K562 (cell line): ENCODE measurements around the gene PCED1B. TPM values are rescaled to one million over a fixed set of nuclear protein-coding genes. Genes with fewer than 3 reads are reported as not detected.

Source experiments
- ATAC-seq: fragments of 200-7000 bp; cut with Tn5 transposase; 3 replicates; pipeline ENCODE4 v1.9.1; 2020; ENCODE audit warnings: moderate library complexity
- BruUV-seq: library from RNA; stranded (reverse); fragments of 400-500 nt; replicated peaks from 2 replicates; lab custom pipeline; 2021; lab: Mats Ljungman, UMichigan
- CTCF ChIA-PET: fragments of 300-600 bp; formaldehyde crosslinking; extraction: SDS; loops from one replicate; lab custom pipeline; 2021; ENCODE audit warnings: low intra/inter-chr PET ratio; lab: Yijun Ruan, JAX
- POLR2A ChIA-PET: fragments of 300-600, 350-650 bp; sonication (Branson Sonifier 250); formaldehyde crosslinking; extraction: SDS; loops from one replicate; lab custom pipeline; 2021; ENCODE audit warnings: antibody characterized with exemption, inconsistent platforms; lab: Yijun Ruan, JAX
- DNase-seq, 4 experiments: peaks; one replicate each; pipeline versions ENCODE4 v3.0.0 to v3.0.0-alpha.2; 2011 to 2018; ENCODE audit warnings: low spot score in 3 of 4, mixed read lengths in 3 of 4; ENCODE audit errors: extremely low read depth in 1 of 4
- FAIRE-seq: peaks from 2 replicates; lab custom pipeline; 2011; peaks lifted over from hg19 to GRCh38; lab: Jason Lieb, UNC
- H2AFZ ChIP-seq: 2 replicates; pipeline ENCODE4 v1.6.0; 2011; ENCODE audit warnings: low read depth, low read length, control low read depth, inconsistent platforms
- H3K27ac ChIP-seq: fragments of 200-600 bp; 3 replicates; pipeline ENCODE4 v1.8.0; 2011; ENCODE audit warnings: low read depth, mild to moderate bottlenecking, control low read depth, inconsistent platforms, low read length, moderate library complexity, mixed read lengths; ENCODE audit errors: extremely low read depth
- H3K27me3 ChIP-seq, 2 experiments: fragments of 300-600 bp in 1 of 2; 2 replicates in 1 of 2; 3 replicates in 1 of 2; pipeline versions ENCODE4 v1.6.0 to v1.8.0; 2011; ENCODE audit warnings: inconsistent platforms in 2 of 2, low read length in 2 of 2, mild to moderate bottlenecking in 1 of 2, mixed read lengths in 1 of 2, moderate library complexity in 1 of 2; ENCODE audit not compliant: control insufficient read depth in 2 of 2, insufficient read depth in 2 of 2
- H3K36me3 ChIP-seq: fragments of 300-600 bp; 3 replicates; pipeline ENCODE4 v1.8.0; 2011; ENCODE audit warnings: mild to moderate bottlenecking, low read length, inconsistent platforms; ENCODE audit not compliant: control insufficient read depth, insufficient read depth
- H3K4me1 ChIP-seq, 2 experiments: fragments of 200-600 bp in 1 of 2; replicated peaks in 1 of 2; 2 replicates in 1 of 2; 3 replicates in 1 of 2; pipeline versions ENCODE4 v1.5.1 to v1.8.0; 2011; ENCODE audit warnings: inconsistent platforms in 2 of 2, low read length in 2 of 2, mild to moderate bottlenecking in 1 of 2, mixed read lengths in 1 of 2, moderate library complexity in 1 of 2; ENCODE audit not compliant: control insufficient read depth in 2 of 2, insufficient read depth in 2 of 2
- H3K4me2 ChIP-seq: 2 replicates; pipeline ENCODE4 v1.6.1; 2011; ENCODE audit warnings: low read length, control low read depth, inconsistent platforms, mixed read lengths; ENCODE audit not compliant: insufficient read depth
- H3K4me3 ChIP-seq: fragments of 200-600 bp; sonication (generic), shearing (Covaris generic); 2 replicates; pipeline ENCODE4 v1.5.1; 2016; ENCODE audit warnings: control low read depth, inconsistent platforms
- H3K79me2 ChIP-seq: fragments of 200-600 bp; 3 replicates; pipeline ENCODE4 v1.8.0; 2011; ENCODE audit warnings: low read length, inconsistent platforms; ENCODE audit not compliant: control insufficient read depth, insufficient read depth
- H3K9ac ChIP-seq, 2 experiments: 2 replicates each; pipeline versions ENCODE4 v1.6.0 to v1.6.1; 2011; ENCODE audit warnings: low read depth in 2 of 2, low read length in 2 of 2, control low read depth in 1 of 2, inconsistent platforms in 1 of 2, mild to moderate bottlenecking in 1 of 2, mixed read lengths in 1 of 2; ENCODE audit not compliant: insufficient read depth in 1 of 2
- H3K9me1 ChIP-seq: one replicate; pipeline ENCODE4 v1.6.0; 2011; ENCODE audit warnings: inconsistent platforms, mild to moderate bottlenecking, low read length, moderate library complexity; ENCODE audit not compliant: control insufficient read depth, insufficient read depth
- H3K9me3 ChIP-seq: replicated peaks from 2 replicates; pipeline ENCODE4 v1.5.1; 2011; ENCODE audit warnings: low read depth, low read length, inconsistent platforms; ENCODE audit not compliant: control insufficient read depth, insufficient read depth
- H4K20me1 ChIP-seq: replicated peaks from 2 replicates; pipeline ENCODE4 v1.6.1; 2011; ENCODE audit warnings: low read length, inconsistent platforms, mixed read lengths; ENCODE audit not compliant: control insufficient read depth, insufficient read depth
- ATF7 ChIP-seq: fragments of 450-650 bp; IDR thresholded peaks from 2 replicates; pipeline ENCODE4 v1.7.1; 2014; ENCODE audit warnings: mild to moderate bottlenecking, moderate library complexity
- CCNT2 ChIP-seq: IDR thresholded peaks from 2 replicates; pipeline ENCODE4 v1.6.1; 2011; ENCODE audit warnings: borderline replicate concordance, low read depth, mild to moderate bottlenecking, moderate library complexity, mixed read lengths, low read length; ENCODE audit not compliant: insufficient read length; ENCODE audit errors: extremely low read depth
- CEBPG ChIP-seq, 3 experiments: fragments of 200-800 bp in 1 of 3; sonication (Bioruptor generic) in 1 of 3; sonication (generic) in 1 of 3; formaldehyde crosslinking in 1 of 3; IDR thresholded peaks in 2 of 3; conservative IDR thresholded peaks in 1 of 3; 2 replicates each; pipeline versions ENCODE4 v1.6.1 to v1.8.0; 2016 to 2022; ENCODE audit warnings: missing compliant biosample characterization in 2 of 3, missing genetic modification characterization in 2 of 3, mild to moderate bottlenecking in 1 of 3, missing genetic modification reagents in 1 of 3
- DIDO1 ChIP-seq: fragments of 450-650 bp; IDR thresholded peaks from 2 replicates; pipeline ENCODE4 v1.6.1; 2016; ENCODE audit warnings: low read depth, missing biosample characterization, missing genetic modification characterization
- DPF2 ChIP-seq: fragments of 450-650 bp; IDR thresholded peaks from 2 replicates; pipeline ENCODE4 v1.6.1; 2016
- EHMT2 ChIP-seq: fragments of 450-650 bp; IDR thresholded peaks from 2 replicates; pipeline ENCODE4 v1.6.1; 2018; ENCODE audit warnings: antibody characterized with exemption
- KLF6 ChIP-seq: fragments of 250-450 bp; sonication (Bioruptor Pico); IDR thresholded peaks from 2 replicates; pipeline ENCODE4 v1.4.0; 2020; ENCODE audit warnings: mild to moderate bottlenecking, moderate library complexity, borderline replicate concordance
- MAFG ChIP-seq: fragments of 450-650 bp; conservative IDR thresholded peaks from 2 replicates; pipeline ENCODE4 v1.6.1; 2016; ENCODE audit warnings: missing genetic modification characterization, missing compliant biosample characterization
- NFIC ChIP-seq: fragments of 450-650 bp; IDR thresholded peaks from 2 replicates; pipeline ENCODE4 v1.6.1; 2017; ENCODE audit warnings: mild to moderate bottlenecking, inconsistent platforms
- POLR2AphosphoS5 ChIP-seq: IDR thresholded peaks from 2 replicates; pipeline ENCODE4 v1.6.1; 2011; ENCODE audit warnings: mild to moderate bottlenecking, low read depth, low read length, moderate library complexity; ENCODE audit not compliant: control insufficient read depth, insufficient read depth
- SMARCC2 ChIP-seq: fragments of 450-650 bp; IDR thresholded peaks from 2 replicates; pipeline ENCODE4 v1.6.1; 2017; ENCODE audit warnings: antibody characterized with exemption, moderate library complexity, mild to moderate bottlenecking, low read depth
- TEAD2 ChIP-seq: fragments of 450-650 bp; IDR thresholded peaks from 2 replicates; pipeline ENCODE4 v1.6.1; 2016; ENCODE audit warnings: missing genetic modification characterization, control low read depth, missing compliant biosample characterization
- ZFX ChIP-seq: sonication (generic); formaldehyde crosslinking; IDR thresholded peaks from 2 replicates; pipeline ENCODE4 v1.8.0; 2022; ENCODE audit warnings: mild to moderate bottlenecking, missing genetic modification reagents, moderate library complexity
- ZNF436 ChIP-seq: fragments of 250-450, 450-650 bp; sonication (Bioruptor Pico); formaldehyde crosslinking; IDR thresholded peaks from 2 replicates; pipeline ENCODE4 v1.7.0; 2020; ENCODE audit warnings: mild to moderate bottlenecking
- ZNF79 ChIP-seq: fragments of 250-450 bp; sonication (Bioruptor Pico); IDR thresholded peaks from 2 replicates; pipeline ENCODE4 v1.4.0; 2020; ENCODE audit warnings: low read depth, mild to moderate bottlenecking, moderate library complexity
- whole genome bisulfite sequencing: fragments of 100-300 bp; shearing (Covaris generic); methylation state at CpG from one replicate; pipeline ENCODE4 v1.1.6; 2016; ENCODE audit warnings: low coverage, mixed read lengths; ENCODE audit not compliant: insufficient coverage; ENCODE audit errors: missing lambda C conversion rate; 5-methylcytosine and 5-hydroxymethylcytosine counted together
- in situ Hi-C: fragments of 300-500 bp; cut with MboI; formaldehyde crosslinking; loops from 4 replicates; pipeline ENCODE4 v1.15.0; 2018; ENCODE audit warnings: inconsistent platforms, mixed read lengths
- intact Hi-C: fragments of 100-400 bp; cut with micrococcal nuclease; formaldehyde crosslinking; loops from 2 replicates; pipeline ENCODE4 v1.14.2; 2022
- polyA plus RNA-seq, 8 experiments: library from polyadenylated mRNA; depleted of rRNA in 4 of 8; stranded (reverse) in 5 of 8; unstranded in 3 of 8; fragments of >200 nt; fragmentation: Nextera tagmentation in 2 of 8; fragmentation: Illumina TruSeq in 1 of 8; extraction: Ambion mirVana in 2 of 8; extraction: Trizol in 1 of 8; gene quantifications; 2 replicates each; pipeline versions ENCODE4 v1.2.1 to v1.2.3, GENCODE V29; 2011 to 2014; ENCODE audit warnings: inconsistent platforms in 1 of 8, missing spikeins in 1 of 8
- total RNA-seq, 7 experiments: library from RNA; depleted of rRNA in 6 of 7; stranded (reverse); fragments of >200 nt in 6 of 7; fragmentation: Illumina TruSeq in 2 of 7; extraction: Trizol in 2 of 7; gene quantifications; 2 replicates each; pipeline versions ENCODE4 v1.2.1 to v1.2.3, GENCODE V29; 2011 to 2021; ENCODE audit warnings: low replicate concordance in 1 of 7
- TF ChIP-seq, protein P1 (sequence below): IDR thresholded peaks from 2 replicates; pipeline ENCODE4 v1.6.1; 2016; ENCODE audit warnings: missing genetic modification characterization, missing compliant biosample characterization
- TF ChIP-seq, protein P2 (sequence below): IDR thresholded peaks from 2 replicates; pipeline ENCODE4 v1.6.1; 2014; ENCODE audit warnings: antibody characterized with exemption

Gene PCED1B
- total and polyA plus RNA-seq, 9 of the 15 experiments (the other 6 are each of a cell fraction or from before 2014, with no cell fraction given): 1.2 to 9.3 (median 2.5) TPM

DNA sequence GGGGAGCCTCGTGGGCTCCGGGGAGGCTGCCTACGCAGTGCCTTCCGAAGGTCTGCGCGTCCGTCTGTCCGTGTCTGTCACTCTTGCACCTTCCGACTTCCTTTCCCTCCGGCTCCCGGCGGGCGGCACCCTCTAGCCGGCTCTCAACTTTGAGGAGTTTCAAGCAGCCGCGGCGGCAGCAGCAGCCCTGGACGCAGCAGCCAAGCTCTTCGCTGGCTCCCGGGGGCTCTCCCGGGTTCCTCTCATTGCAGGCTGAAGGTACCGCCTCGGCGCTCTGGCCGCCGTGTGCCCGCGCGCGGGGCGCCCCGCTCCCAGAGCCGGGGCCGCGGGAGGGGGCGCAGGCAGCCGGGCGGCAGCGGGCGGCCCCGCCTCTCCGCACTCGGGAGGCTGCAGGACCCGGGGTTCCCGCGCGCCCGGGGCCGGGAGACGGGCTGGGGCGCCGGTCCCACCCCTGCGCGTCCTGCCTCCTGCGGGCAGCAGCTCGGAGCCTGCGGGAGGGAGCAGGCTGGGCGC is at the start of gene PCED1B, which contains the start of gene AMIGO2 (continued):
- TF ChIP-seq, protein P1, sequence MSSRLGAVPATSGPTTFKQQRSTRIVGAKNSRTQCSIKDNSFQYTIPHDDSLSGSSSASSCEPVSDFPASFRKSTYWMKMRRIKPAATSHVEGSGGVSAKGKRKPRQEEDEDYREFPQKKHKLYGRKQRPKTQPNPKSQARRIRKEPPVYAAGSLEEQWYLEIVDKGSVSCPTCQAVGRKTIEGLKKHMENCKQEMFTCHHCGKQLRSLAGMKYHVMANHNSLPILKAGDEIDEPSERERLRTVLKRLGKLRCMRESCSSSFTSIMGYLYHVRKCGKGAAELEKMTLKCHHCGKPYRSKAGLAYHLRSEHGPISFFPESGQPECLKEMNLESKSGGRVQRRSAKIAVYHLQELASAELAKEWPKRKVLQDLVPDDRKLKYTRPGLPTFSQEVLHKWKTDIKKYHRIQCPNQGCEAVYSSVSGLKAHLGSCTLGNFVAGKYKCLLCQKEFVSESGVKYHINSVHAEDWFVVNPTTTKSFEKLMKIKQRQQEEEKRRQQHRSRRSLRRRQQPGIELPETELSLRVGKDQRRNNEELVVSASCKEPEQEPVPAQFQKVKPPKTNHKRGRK (tag): 0 out of 2 replicates have a peak, but pooled peaks have one; percentile 8

DNA sequence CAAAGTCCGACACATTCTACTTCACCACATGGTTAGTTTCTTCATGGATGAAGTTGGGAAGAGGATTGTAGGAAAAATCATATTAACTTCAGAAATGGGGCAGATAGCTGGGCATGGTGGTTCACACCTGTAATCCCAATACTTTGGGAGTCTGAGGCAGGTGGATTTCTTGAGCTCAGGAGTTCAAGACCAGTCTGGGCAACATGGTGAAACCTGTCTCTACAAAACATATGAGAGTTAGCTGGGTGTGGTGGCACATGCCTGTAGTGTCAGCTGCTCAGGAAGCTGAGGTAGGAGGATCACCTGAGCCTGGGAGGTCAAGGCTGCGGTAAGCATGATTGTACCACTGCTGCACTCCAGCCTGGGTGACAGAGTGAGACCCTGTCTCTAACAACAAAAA is 49.5 kb upstream of the PCED1B start:
- no peak for ATAC-seq
- no peaks in the 10 kb centered on the region for H3K79me2 ChIP-seq
- H2AFZ ChIP-seq: no peak overlapping the region
- no peak overlapping the region for H3K4me2 ChIP-seq
- H3K27me3 ChIP-seq: peaks cover 2 to 4% of the 10 kb centered on the region in 2 experiments; a peak in 2 of 5 replicates
- H3K4me3 ChIP-seq: no peak overlapping the region
- in situ Hi-C loops (loop anchor here (5.0 to 10.0 kb wide), 2 partner anchors 275 to 367 kb away; no protein-coding TSS in a partner anchor), intact Hi-C loops (loop anchor here (5.0 to 10.0 kb wide), 2 partner anchors 162 to 885 kb away; no protein-coding TSS in a partner anchor)
- FAIRE-seq: no peak
- H3K9me1 ChIP-seq: no peaks in the 10 kb centered on the region
- H3K9ac ChIP-seq: no peak overlapping the region
- no peak for DNase-seq
- no TSS peak for BruUV-seq
- H4K20me1 ChIP-seq: no peaks in the 10 kb centered on the region
- ChIA-PET CTCF (interaction anchor here (1.1 kb wide), 1 partner anchor 656 kb away, joined by 3 read pairs; no protein-coding TSS in a partner anchor), POLR2A (no interaction called here)
- 5% methylated on average over 2 of the region's 2 CpGs for WGBS
- no peak for TF ChIP-seq CCNT2
- TF ChIP-seq KLF6 (CRISPR knock-in tag): no peak
- no peak for TF ChIP-seq ZNF79
- no peak for TF ChIP-seq DIDO1 (tag)
- TF ChIP-seq SMARCC2: no peak
- no peak for TF ChIP-seq DPF2
- no peak for TF ChIP-seq MAFG
- TF ChIP-seq ATF7: no peak
- TF ChIP-seq ZNF436: no peak
- TF ChIP-seq NFIC: no peak
- no peak for TF ChIP-seq EHMT2
- TF ChIP-seq ZFX (CRISPR knock-in tag): no peak
- TF ChIP-seq, protein P2, sequence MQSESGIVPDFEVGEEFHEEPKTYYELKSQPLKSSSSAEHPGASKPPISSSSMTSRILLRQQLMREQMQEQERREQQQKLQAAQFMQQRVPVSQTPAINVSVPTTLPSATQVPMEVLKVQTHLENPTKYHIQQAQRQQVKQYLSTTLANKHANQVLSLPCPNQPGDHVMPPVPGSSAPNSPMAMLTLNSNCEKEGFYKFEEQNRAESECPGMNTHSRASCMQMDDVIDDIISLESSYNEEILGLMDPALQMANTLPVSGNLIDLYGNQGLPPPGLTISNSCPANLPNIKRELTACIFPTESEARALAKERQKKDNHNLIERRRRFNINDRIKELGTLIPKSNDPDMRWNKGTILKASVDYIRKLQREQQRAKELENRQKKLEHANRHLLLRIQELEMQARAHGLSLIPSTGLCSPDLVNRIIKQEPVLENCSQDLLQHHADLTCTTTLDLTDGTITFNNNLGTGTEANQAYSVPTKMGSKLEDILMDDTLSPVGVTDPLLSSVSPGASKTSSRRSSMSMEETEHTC: no peak
- no peak for TF ChIP-seq CEBPG (CRISPR knock-in tag; IDR thresholded peaks at IDR 0.05)
- no peak for TF ChIP-seq CEBPG (tag; conservative IDR thresholded peaks at IDR 0.05 in 1 of 2, IDR thresholded peaks at IDR 0.05 in 1 of 2)
- TF ChIP-seq TEAD2 (tag): no peak
- no peak for TF ChIP-seq POLR2AphosphoS5
- H3K27ac ChIP-seq: no peak overlapping the region
- H3K9me3 ChIP-seq: no peaks in the 10 kb centered on the region
- H3K36me3 ChIP-seq: no peaks in the 10 kb centered on the region
- no peaks in the 10 kb centered on the region for H3K4me1 ChIP-seq
